Coronary artery (tissue), 2 donors: ENCODE results near the gene FAM219B.
"Not testable (repeated sequence)": the region's sequence is repeated elsewhere in the genome, so short reads cannot be mapped to it uniquely, and the experiment has no call there.

Source experiments
- DNase-seq: peaks from one replicate; pipeline ENCODE4 v3.0.0-alpha.2; 2017; ENCODE audit warnings: low spot score
- H3K27ac ChIP-seq, 2 donors: fragments of 200-600 bp; sonication (generic); one replicate each; pipeline ENCODE4 v1.5.1; 2016 to 2019
- H3K4me3 ChIP-seq: fragments of 200-600 bp; sonication (generic); 2 replicates; pipeline ENCODE4 v1.5.1; 2016; ENCODE audit warnings: mild to moderate bottlenecking, moderate library complexity
- TF ChIP-seq, protein P1 (sequence below): fragments of 200-600 bp; sonication (generic); IDR thresholded peaks from one replicate; pipeline ENCODE4 v1.5.1; 2019; ENCODE audit warnings: antibody characterized with exemption

FAM219B gene

DNA sequence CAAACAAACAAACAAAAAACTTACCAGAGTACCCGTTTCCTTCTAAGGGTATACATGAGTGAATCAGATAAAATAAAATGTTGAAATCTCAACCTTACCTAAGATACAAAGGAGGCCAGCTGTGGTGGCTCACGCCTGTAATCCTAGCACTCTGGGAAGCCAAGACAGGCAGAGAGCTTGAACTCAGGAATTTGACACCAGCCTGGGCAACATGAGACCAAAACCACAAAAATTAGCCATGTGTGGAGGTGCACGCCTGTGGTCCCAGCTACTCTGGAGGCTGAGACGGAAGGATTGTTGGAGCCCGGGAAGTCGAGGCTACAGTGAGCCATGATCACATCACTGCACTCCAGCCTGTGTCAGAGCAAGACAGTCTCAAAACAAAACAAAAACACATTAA, 11.0 kb upstream of the FAM219B start:
- Histone ChIP-seq H3K27ac (no peak overlapping the region), H3K4me3 (no peak overlapping the region)
- DNase-seq = no peak
- TF ChIP-seq, protein P1, sequence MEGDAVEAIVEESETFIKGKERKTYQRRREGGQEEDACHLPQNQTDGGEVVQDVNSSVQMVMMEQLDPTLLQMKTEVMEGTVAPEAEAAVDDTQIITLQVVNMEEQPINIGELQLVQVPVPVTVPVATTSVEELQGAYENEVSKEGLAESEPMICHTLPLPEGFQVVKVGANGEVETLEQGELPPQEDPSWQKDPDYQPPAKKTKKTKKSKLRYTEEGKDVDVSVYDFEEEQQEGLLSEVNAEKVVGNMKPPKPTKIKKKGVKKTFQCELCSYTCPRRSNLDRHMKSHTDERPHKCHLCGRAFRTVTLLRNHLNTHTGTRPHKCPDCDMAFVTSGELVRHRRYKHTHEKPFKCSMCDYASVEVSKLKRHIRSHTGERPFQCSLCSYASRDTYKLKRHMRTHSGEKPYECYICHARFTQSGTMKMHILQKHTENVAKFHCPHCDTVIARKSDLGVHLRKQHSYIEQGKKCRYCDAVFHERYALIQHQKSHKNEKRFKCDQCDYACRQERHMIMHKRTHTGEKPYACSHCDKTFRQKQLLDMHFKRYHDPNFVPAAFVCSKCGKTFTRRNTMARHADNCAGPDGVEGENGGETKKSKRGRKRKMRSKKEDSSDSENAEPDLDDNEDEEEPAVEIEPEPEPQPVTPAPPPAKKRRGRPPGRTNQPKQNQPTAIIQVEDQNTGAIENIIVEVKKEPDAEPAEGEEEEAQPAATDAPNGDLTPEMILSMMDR = no peak

DNA sequence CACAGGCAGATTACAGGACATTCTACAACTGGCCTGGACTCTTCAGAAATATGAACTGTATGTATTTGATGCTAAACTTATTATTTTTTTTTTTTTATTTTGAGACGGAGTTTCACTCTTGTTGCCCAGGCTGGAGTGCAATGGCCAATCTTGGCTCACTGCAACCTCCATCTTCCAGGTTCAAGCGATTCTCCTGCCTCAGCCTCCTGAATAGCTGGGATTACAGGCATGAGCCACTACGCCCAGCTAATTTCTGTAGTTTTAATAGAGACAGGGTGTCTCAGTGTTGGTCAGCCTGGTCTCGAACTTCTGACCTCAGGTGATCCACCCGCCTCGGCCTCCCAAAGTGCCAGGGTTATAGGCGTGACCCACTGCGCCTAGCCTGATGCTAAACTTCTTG, 7.1 kb upstream of the FAM219B start:
- not testable (repeated sequence) for DNase-seq, H3K4me3 ChIP-seq, H3K27ac ChIP-seq

DNA sequence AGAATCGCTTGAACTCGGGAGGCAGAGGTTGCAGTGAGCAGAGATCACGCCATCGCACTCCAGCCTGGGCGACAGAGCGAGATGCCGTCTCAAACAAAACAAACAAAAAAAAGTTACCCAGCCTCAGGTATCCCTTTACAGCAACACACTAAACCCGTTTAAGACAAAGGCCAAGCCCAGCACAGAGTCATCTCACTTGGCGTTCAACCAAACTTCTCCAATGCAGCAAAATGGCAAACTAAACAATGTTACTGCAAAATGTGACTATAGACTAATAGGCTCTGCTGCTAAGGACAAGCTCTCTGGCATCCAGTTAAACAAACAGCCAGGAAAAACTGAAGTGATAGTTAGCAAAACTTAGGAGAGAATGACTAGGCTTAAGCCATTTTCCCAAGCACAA, 6.4 kb upstream of the FAM219B start:
- Histone ChIP-seq H3K27ac (no peak overlapping the region), H3K4me3 (no peak overlapping the region)
- no peak for DNase-seq
- TF ChIP-seq, protein P1 = no peak

DNA sequence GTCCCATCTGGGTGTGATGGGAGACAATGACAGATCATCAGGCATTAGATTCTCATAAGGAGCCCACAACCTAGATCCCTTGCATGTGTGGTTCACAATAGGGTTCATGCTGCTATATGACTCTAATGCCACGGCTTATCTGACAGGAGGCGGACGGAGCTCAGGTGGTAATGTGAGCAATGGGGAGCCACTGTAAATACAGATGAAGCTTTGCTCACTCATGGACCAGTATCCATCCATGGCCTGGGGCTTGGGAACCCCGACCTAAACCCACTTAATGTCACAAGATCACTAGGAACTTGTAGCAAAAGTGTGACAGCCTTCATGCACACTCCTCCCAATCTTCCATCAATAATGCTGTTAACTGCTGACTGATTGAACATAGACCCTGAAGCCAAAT, 2.0 kb upstream of the FAM219B start:
- no peak overlapping the region for H3K27ac ChIP-seq
- TF ChIP-seq, protein P1 = no peak

DNA sequence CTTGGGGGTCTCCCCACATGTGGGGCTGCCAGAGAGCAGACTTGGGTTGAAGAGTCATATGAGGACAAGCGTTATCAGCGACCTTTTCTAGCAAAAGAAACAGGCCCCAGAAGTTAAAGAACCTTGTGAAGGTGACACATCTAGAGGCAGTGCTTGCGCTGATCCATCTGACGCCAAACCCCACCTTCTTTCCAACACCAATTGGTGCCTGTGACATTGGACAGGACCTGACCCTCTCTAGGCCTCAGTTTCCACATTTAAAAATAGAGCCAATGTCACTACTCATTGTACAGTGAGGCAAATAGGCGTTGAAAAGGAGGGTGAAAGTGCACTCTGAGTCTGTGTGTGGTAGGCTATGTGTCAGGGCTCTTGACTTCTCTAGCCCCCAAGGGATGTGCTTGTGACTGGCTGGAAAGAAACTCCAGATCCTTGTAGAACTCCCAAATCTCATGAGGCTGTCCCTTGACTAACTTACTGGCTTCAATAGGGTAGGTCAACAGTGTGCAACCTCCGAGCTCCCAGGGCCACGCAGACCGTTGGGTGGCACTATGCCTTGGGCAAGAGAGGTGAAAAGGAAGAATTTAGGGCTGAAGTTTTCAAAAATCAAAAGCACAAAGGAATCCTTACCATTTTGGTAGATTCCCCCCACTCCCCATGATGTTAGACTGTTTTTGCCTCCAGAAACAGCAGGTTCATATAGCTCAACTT, 666 bp upstream of the FAM219B start:
- Histone ChIP-seq H3K27ac (peak overlapping the region; percentile 88 to 96), H3K4me3 (peak overlapping the region; percentile 97)
- TF ChIP-seq, protein P1 = no peak
- DNase-seq = no peak

More for the DNA sequence above, 2.0 kb upstream of the FAM219B start:
- no peak for DNase-seq
- H3K4me3 ChIP-seq = no peak overlapping the region

DNA sequence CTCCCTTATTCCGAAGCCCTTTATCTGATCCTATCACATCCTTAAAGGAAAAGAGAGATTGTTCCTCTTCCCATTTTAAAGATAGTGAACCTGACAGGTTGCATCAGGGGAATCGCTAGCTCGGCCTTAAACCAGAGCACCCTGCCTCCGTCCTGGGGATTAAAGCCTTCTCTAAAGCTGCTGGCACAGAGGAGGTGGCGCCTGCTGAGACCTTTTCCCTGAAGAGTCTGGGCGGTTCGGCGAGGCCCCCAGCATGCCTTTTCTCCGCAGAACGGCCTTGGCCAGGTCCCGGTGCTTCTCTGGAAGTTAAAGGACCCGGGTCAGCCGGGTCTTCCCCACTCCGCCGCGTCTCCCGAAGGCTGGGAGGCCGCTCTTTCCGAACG, 593 bp downstream of the FAM219B start:
- no peak for DNase-seq
- TF ChIP-seq, protein P1 = no peak
- Histone ChIP-seq H3K27ac (peak overlapping the region; percentile 88 to 96), H3K4me3 (peak overlapping the region; percentile 97)

DNA sequence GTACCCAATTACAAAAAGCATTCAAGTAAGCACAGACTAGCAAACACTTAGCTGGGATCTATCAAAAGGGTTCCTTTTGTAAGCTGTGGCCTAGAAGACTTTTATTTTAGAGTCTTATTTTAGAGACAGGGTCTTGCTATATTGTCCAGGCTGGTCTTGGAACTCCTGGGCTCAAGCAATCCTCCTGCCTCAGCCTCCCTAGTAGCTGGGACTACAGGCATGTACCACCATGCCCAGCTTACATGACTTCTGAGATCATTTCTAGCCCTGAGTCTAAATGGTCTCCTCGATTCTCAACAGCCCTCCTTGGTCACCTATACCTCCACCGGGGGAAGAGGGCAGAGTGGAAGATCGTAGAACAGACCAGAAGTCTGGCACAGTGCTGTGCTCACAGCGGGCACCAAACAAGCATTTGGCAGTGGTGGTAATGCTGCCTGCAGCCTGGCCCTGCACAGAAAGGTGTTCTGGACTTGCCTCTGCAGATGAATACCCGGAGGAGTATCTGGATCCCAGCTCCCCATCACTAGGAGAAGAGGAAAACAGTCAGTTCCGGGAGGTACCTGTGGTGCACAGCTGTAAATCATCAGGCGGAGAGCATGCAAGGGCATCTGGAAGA, 2.4 kb downstream of the FAM219B start:
- no peak overlapping the region for H3K27ac ChIP-seq
- H3K4me3 ChIP-seq = no peak overlapping the region
- no peak for DNase-seq
- TF ChIP-seq, protein P1 = no peak
